Memory B cell (primary cell): ENCODE measurements around the gene CADM2.

ENCODE experiments used
- ATAC-seq: fragments of 150-1000 bp; cut with Tn5 transposase; 2 replicates; pipeline ENCODE4 v1.10.0; 2021; ENCODE audit warnings: low read depth, mild to moderate bottlenecking, moderate library complexity
- DNase-seq, 2 donors: peaks; one replicate each; pipeline ENCODE4 v3.0.0; 2022; ENCODE audit warnings: low spot score in 2 of 2
- H3K27ac Mint-ChIP-seq: one replicate; pipeline ENCODE4 v1.8.0; 2022; ENCODE audit warnings: mild to moderate bottlenecking, moderate library complexity, mixed read lengths
- H3K27me3 Mint-ChIP-seq: one replicate; pipeline ENCODE4 v1.8.0; 2022; ENCODE audit warnings: mixed read lengths
- H3K36me3 Mint-ChIP-seq: one replicate; pipeline ENCODE4 v1.8.0; 2022; ENCODE audit warnings: mild to moderate bottlenecking, mixed read lengths
- H3K4me1 Mint-ChIP-seq: one replicate; pipeline ENCODE4 v1.8.0; 2022; ENCODE audit warnings: mixed read lengths
- H3K4me3 Mint-ChIP-seq: one replicate; pipeline ENCODE4 v1.8.0; 2022; ENCODE audit warnings: mild to moderate bottlenecking, moderate library complexity, mixed read lengths
- H3K9me3 Mint-ChIP-seq: one replicate; pipeline ENCODE4 v1.8.0; 2022; ENCODE audit warnings: mixed read lengths

CADM2 gene

DNA sequence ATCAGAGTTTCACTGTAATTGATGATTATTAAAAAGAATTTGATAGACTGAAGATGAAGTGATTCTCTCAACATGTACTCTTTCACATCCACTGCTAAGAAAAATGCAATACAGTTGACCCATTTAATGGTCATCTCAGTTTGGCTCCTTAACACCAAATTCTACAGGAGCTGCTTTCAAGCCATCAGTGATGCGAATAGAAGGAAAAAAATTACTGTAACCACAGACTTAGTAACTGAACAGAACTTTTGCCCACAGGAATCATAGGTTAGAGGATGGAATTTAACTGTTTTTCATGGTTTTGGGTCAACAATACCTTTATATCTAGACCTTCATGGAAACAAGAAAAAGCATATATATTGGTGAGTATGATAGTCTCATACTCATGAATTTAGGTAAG, 633.5 kb downstream of the CADM2 start:
- H3K27ac Mint-ChIP-seq = no peak overlapping the region
- no peak for ATAC-seq

DNA sequence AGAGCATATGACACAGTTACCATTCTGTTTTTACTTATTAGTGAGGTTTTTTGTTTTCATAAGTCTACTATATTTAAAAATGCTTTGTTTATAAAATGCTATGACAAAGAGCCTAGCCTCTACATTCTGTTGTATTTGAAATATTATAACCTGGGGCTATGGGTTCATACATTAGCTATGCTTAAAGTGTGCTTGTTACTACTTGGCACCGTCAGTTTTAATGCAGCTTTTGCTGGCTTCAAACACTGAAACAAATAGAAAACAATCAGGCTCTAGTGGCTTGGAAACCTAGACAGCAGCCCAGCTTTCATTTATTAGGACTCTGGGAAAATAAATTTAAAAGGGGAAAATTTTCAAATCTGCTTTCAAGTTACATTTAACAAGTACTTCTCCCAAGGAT, 635.9 kb downstream of the CADM2 start:
- H3K27ac Mint-ChIP-seq = no peak overlapping the region
- H3K4me1 Mint-ChIP-seq = no peaks in the 10 kb centered on the region
- H3K9me3 Mint-ChIP-seq = no peaks in the 10 kb centered on the region
- H3K4me3 Mint-ChIP-seq = no peak overlapping the region
- no peak for ATAC-seq
- no peak for DNase-seq
- no peaks in the 10 kb centered on the region for H3K36me3 Mint-ChIP-seq
- H3K27me3 Mint-ChIP-seq = no peaks in the 10 kb centered on the region

More for the DNA sequence above, 633.5 kb downstream of the CADM2 start:
- no peak for DNase-seq
- H3K36me3 Mint-ChIP-seq = no peaks in the 10 kb centered on the region
- H3K4me1 Mint-ChIP-seq = no peaks in the 10 kb centered on the region
- no peak overlapping the region for H3K4me3 Mint-ChIP-seq
- H3K9me3 Mint-ChIP-seq = no peaks in the 10 kb centered on the region
- H3K27me3 Mint-ChIP-seq = no peaks in the 10 kb centered on the region

DNA sequence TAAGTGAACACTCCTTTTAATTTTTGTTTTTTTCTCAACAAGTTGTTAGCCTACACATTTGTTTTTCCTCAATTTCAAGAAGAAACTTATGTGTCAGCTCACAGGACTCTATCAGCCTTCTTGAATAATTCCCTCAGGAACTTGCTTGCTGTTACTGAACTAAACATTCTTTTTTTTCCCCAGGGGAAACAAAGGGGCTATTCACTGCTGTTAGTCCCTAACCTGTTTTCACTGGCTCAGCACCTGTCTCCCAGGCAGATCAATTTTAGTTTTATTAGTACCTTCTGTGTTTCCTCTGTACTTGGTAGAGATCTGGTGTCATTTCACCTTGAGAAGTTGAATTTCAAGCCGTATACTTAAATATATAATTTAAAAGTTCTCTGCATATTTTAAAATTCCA, 644.6 kb downstream of the CADM2 start:
- Mint-ChIP-seq H3K36me3 (no peaks in the 10 kb centered on the region), H3K9me3 (no peaks in the 10 kb centered on the region), H3K4me1 (no peaks in the 10 kb centered on the region), H3K27me3 (no peaks in the 10 kb centered on the region), H3K27ac (no peak overlapping the region), H3K4me3 (no peak overlapping the region)
- DNase-seq = no peak
- no peak for ATAC-seq

DNA sequence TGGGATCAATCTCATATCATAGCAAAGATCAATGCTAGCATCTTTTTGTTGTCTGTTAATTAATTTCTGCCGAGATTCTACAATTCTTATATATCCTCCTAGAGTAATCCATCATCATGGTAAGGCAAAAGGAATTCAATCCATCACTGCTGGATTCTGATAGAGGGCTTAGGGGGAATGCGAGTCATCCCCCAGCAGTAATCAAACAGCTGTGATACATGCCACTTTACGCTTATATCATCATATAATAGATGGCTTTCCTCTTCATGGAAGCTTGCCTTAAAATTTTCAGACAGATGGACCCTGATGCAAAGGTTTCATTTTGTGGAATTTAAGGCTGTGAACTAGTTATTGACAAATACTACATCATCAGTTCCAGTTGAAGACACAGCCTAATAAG, 645.9 kb downstream of the CADM2 start:
- ATAC-seq = no peak
- no peak overlapping the region for H3K4me3 Mint-ChIP-seq
- no peak overlapping the region for H3K27ac Mint-ChIP-seq

DNA sequence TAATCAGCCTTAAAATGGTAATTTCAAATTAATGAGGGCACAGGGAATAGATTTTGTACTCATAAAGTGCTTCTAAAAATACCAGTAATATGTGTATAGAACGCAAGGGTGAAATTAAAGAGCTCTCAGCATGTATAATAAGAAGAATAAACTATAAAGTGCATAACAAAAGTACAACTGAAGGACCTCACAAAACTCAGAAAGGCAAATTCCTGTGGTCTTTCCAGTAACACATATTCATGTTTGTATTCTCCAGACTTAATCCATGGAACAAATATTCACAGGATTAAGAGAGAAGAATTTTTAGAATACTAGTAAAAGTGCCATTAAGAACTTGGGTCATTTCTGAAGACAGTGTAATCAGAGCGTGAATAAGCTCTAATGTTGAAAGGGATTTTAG, 646.3 kb downstream of the CADM2 start:
- H3K27me3 Mint-ChIP-seq = no peaks in the 10 kb centered on the region
- H3K4me3 Mint-ChIP-seq = no peak overlapping the region
- no peaks in the 10 kb centered on the region for H3K4me1 Mint-ChIP-seq
- H3K9me3 Mint-ChIP-seq = no peaks in the 10 kb centered on the region
- H3K36me3 Mint-ChIP-seq = no peaks in the 10 kb centered on the region
- H3K27ac Mint-ChIP-seq = no peak overlapping the region
- no peak for ATAC-seq
- no peak for DNase-seq

More for the DNA sequence above, 645.9 kb downstream of the CADM2 start:
- H3K9me3 Mint-ChIP-seq = no peaks in the 10 kb centered on the region
- H3K36me3 Mint-ChIP-seq = no peaks in the 10 kb centered on the region
- no peaks in the 10 kb centered on the region for H3K27me3 Mint-ChIP-seq
- DNase-seq = no peak
- no peaks in the 10 kb centered on the region for H3K4me1 Mint-ChIP-seq

DNA sequence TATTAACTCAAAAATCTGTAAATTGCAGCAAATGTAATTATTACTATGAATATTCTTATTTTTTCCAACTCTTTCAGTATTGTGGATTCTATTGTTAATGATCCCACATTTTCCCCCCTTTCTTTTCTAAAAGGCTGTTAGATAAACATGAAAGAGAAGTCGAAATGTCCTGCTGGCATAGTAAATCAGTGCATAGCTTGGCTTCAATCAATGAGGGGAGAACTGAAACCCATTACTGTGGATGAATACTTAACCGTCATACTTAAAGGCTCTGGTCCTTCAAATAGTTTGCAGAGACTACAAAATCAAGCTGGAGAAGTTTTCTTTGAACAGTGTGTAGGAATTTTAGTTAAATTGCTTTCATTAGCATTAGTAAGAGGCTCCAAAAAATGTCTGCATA, 667.9 kb downstream of the CADM2 start:
- Mint-ChIP-seq H3K9me3 (no peaks in the 10 kb centered on the region), H3K27ac (no peak overlapping the region), H3K4me3 (no peak overlapping the region), H3K4me1 (no peaks in the 10 kb centered on the region), H3K27me3 (no peaks in the 10 kb centered on the region), H3K36me3 (no peaks in the 10 kb centered on the region)
- ATAC-seq = no peak
- no peak for DNase-seq

DNA sequence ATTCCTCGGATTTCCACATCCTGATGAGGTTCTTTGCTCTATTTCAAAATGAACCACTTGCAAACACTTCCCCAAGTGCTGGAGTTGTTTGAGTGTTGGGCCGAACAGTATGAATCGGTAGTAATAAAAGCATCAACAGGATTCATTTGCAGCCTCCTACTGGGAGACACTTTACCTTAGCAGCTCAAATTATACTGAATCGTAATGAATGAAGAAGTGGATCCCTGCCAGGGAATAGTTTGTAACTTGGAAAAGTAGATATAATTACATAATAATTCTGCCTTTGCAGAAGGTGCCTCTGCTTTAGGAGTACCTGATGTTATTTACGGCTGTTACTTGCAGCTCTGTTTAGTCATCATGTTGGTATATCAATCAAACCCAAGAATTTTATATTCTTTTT, 669.1 kb downstream of the CADM2 start:
- no peaks in the 10 kb centered on the region for H3K36me3 Mint-ChIP-seq
- DNase-seq (no peak), ATAC-seq (no peak)
- no peak overlapping the region for H3K27ac Mint-ChIP-seq
- no peak overlapping the region for H3K4me3 Mint-ChIP-seq
- H3K9me3 Mint-ChIP-seq = peaks cover 4% of the 10 kb centered on the region
- no peaks in the 10 kb centered on the region for H3K27me3 Mint-ChIP-seq
- no peaks in the 10 kb centered on the region for H3K4me1 Mint-ChIP-seq

DNA sequence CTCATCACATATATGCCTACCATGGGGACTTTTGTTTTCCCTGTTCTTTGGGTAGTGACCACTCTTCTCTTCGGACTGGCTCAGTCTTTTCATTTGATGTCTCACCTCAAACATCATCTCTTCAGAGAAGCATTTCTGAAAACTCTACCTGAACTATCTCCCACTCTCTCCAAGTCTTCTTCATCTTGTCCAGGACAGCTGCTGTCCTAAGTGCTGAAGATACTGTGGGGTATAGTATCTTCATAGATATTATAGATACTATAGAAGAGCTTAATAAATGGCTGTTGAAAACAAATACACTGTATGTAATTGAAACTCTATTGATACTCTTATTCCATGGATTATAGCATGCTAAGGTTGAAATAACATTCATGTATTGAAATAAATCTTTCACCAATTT, 672.3 kb downstream of the CADM2 start:
- no peak for DNase-seq
- ATAC-seq = no peak
- Mint-ChIP-seq H3K27me3 (no peaks in the 10 kb centered on the region), H3K27ac (no peak overlapping the region), H3K4me1 (no peaks in the 10 kb centered on the region), H3K9me3 (peaks cover 4% of the 10 kb centered on the region), H3K36me3 (no peaks in the 10 kb centered on the region), H3K4me3 (no peak overlapping the region)

DNA sequence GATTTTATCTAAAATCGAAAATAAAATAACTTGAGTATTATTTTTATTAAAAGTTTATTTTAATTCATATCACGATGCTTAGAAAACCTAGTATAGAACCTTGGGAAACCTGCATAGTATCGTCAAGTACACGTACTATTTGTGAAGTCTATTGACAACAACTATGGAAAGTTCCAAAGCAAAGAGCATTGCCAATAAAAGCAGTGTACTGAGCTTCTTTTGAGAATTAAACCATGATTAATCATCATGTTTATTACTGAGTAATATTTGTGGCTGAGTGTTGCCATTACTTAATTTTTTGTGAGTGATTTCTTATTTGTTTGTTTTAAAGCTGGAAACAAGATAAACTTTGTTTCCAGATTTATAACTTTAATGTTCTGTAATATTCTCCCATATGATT, 674.1 kb downstream of the CADM2 start:
- Mint-ChIP-seq H3K36me3 (no peaks in the 10 kb centered on the region), H3K4me3 (no peak overlapping the region), H3K9me3 (peaks cover 5% of the 10 kb centered on the region), H3K27ac (no peak overlapping the region), H3K4me1 (no peaks in the 10 kb centered on the region), H3K27me3 (no peaks in the 10 kb centered on the region)
- no peak for DNase-seq
- no peak for ATAC-seq

DNA sequence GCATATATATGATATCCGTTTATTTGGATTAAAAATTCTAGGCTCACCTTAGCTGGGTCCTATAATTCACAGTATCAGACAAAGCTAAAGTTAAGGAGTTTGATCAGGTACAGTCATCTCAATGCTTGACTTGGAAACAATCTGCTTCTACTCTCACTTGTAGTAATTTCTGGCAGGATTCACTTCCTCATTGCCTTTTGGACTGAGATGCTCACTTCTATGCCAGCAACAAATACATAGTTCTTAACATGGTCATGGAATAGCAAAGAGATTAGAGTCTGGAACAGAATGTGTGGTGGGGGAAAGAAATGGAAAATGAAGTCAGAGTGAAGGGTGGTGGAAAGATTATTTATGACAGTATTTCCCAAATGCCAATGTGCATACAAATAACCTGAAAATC, 693.6 kb downstream of the CADM2 start:
- Mint-ChIP-seq H3K36me3 (no peaks in the 10 kb centered on the region), H3K27ac (no peak overlapping the region), H3K4me1 (no peaks in the 10 kb centered on the region), H3K4me3 (no peak overlapping the region), H3K27me3 (no peaks in the 10 kb centered on the region), H3K9me3 (peaks cover 1% of the 10 kb centered on the region)
- no peak for DNase-seq
- ATAC-seq = no peak

DNA sequence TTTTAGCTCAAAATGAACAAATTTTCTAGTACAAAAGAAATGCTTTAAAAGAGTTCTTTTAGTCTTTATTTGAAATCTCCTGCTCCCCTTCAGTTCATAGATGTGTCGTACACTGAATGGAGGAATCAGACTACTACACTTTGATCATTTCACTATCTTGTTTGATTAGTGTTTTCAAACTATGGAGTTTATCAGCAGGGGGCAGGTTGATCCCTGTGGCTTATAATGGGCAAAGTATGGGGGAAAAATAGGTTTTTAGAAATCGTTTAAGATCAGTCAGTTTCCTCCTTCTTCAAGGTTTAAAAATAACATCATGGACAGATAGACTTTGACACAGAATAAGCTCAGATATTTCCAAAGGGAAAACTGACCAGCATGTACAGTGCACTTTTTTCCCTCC, 701.7 kb downstream of the CADM2 start:
- Mint-ChIP-seq H3K27ac (no peak overlapping the region), H3K9me3 (peaks cover 4% of the 10 kb centered on the region)

DNA sequence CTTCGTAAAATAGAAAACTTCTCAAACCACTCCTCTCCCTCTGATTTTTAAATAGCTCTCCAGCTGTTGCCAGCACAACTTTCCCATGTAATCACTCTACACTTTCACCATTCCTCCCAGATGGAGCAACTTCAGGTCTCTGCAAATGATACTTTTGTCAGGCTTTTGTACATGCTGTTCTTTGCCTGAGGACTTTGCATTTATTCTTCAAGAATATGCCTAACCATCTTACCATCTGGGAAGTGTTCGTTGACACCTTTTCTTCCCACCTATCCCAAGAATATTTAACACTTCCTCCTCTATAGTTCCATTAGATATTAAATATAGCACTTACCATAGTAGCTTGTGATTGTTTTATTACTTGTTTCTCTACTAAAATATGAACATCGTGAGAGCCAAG, 703.7 kb downstream of the CADM2 start:
- no peak overlapping the region for H3K4me3 Mint-ChIP-seq
- ATAC-seq = no peak
- H3K9me3 Mint-ChIP-seq = peaks cover 4% of the 10 kb centered on the region
- DNase-seq = no peak
- H3K27me3 Mint-ChIP-seq = no peaks in the 10 kb centered on the region
- H3K27ac Mint-ChIP-seq = no peak overlapping the region
- H3K4me1 Mint-ChIP-seq = no peaks in the 10 kb centered on the region
- H3K36me3 Mint-ChIP-seq = no peaks in the 10 kb centered on the region

More for the DNA sequence above, 701.7 kb downstream of the CADM2 start:
- H3K36me3 Mint-ChIP-seq = no peaks in the 10 kb centered on the region
- no peaks in the 10 kb centered on the region for H3K4me1 Mint-ChIP-seq
- no peak for ATAC-seq
- DNase-seq = no peak
- no peak overlapping the region for H3K4me3 Mint-ChIP-seq
- H3K27me3 Mint-ChIP-seq = no peaks in the 10 kb centered on the region

DNA sequence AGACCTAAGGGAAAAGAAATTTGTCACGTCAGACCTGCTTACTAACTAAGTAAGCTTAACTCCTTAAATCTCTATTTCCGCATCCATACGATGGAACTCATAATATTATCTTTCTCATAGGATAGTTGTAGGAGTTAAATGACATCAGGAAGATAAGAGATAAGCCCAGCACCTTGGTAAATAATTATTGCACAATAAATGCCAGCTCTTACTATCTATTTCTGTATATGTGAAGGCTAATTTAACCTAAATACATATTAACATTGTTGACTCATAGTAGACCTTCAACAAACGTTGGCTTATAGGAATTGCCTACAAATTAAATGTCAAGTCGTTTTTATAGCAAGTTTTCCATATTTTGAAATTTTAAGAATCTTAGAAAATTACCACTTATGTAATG, 709.0 kb downstream of the CADM2 start:
- H3K36me3 Mint-ChIP-seq = no peaks in the 10 kb centered on the region
- peaks cover 2% of the 10 kb centered on the region for H3K9me3 Mint-ChIP-seq
- no peak for DNase-seq
- H3K27ac Mint-ChIP-seq = no peak overlapping the region
- H3K4me3 Mint-ChIP-seq = no peak overlapping the region
- no peaks in the 10 kb centered on the region for H3K4me1 Mint-ChIP-seq
- no peaks in the 10 kb centered on the region for H3K27me3 Mint-ChIP-seq
- no peak for ATAC-seq

DNA sequence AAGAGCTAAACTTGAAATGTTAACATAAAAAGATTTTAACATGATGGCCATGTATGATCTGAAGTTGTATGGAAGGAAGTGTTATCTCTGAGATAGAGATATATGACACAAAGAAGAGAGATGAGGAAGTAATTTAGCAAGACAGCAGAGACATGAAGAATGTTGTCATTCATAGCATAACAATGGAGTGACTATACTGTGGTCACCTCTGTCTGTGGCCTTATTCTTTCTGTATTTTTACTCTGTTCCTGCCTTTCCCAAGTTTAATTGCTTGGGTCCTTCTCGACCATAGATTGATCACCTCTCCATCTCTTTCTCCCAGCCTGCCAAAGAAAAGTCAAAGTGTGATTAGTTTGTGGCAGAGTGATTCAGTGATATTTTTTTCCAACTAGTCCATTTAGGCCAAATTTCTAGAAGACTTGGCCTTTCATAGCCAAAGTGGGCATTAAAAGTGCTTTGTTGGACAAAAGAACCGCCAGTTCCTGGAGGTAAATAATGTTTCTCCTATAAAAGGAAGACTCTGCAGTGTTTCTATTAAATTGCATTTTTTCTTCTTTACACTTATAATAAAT, 711.9 kb downstream of the CADM2 start:
- ATAC-seq (no peak), DNase-seq (no peak)
- no peaks in the 10 kb centered on the region for H3K4me1 Mint-ChIP-seq
- H3K27ac Mint-ChIP-seq = no peak overlapping the region
- H3K27me3 Mint-ChIP-seq = no peaks in the 10 kb centered on the region
- H3K36me3 Mint-ChIP-seq = no peaks in the 10 kb centered on the region
- H3K4me3 Mint-ChIP-seq = no peak overlapping the region
- peaks cover 2% of the 10 kb centered on the region for H3K9me3 Mint-ChIP-seq

DNA sequence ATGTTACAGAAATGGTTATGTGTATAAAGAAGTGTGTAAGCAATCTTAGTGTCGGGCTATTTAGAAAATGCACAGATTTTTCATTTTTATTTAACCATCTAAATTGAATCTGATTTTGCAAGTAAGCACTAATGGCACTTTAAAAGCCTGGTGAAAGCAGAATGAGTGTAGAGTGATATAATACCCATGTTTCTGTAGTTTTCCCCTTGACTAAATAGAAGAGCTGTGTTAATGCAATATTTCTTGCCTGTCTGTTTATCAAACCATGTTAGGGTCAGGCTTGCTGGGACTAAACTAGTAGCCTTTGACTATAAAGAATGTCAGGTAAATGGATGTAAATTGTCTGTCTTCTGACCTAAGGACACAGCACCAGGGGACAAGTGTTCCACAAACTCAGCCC, 714.0 kb downstream of the CADM2 start:
- Mint-ChIP-seq H3K27me3 (no peaks in the 10 kb centered on the region), H3K4me3 (no peak overlapping the region), H3K27ac (no peak overlapping the region), H3K4me1 (no peaks in the 10 kb centered on the region), H3K36me3 (no peaks in the 10 kb centered on the region), H3K9me3 (peaks cover 2% of the 10 kb centered on the region)
- DNase-seq (no peak), ATAC-seq (no peak)
